ENCODE results near the gene YEATS2.
"Not testable (repeated sequence)": the region's sequence is repeated elsewhere in the genome, so short reads cannot be mapped to it uniquely, and the experiment has no call there.

Gene YEATS2

GRCh38 chr3:183774631-183775030, 77.0 kb downstream of the YEATS2 start:
- H3K4me1 ChIP-seq (ENCODE audit: control insufficient read depth, insufficient read depth, low read length), result no peaks in the 10 kb centered on the region
- H3K27ac ChIP-seq (ENCODE audit: extremely low read depth, low read depth, low read length), result no peak overlapping the region
- H3K36me3 ChIP-seq (ENCODE audit: control insufficient read depth in 2 of 2, insufficient read depth in 1 of 2, low read length in 2 of 2), result peaks cover 23 to 85% of the 10 kb centered on the region in 2 experiments
- no peaks in the 10 kb centered on the region for H3K9me3 ChIP-seq (ENCODE audit: control insufficient read depth, insufficient read depth, low read depth, low read length)
- ChIA-PET POLR2A (no interaction called here), CTCF (interaction anchor here (0.6 kb wide), 1 partner anchor 377 kb away, joined by 3 read pairs; no protein-coding TSS in a partner anchor)
- H3K4me3 ChIP-seq (ENCODE audit: low read depth, low read length), result no peak overlapping the region
- TF ChIP-seq ZNF416 (tag by site-specific recombination; IDR thresholded peaks at IDR 0.05) (no peak), ZNF341 (tag by site-specific recombination; IDR thresholded peaks at IDR 0.05; ENCODE audit: low read depth) (no peak), MYNN (tag by site-specific recombination; IDR thresholded peaks at IDR 0.05; ENCODE audit: borderline replicate concordance) (no peak)

- H3K27ac ChIP-seq (ENCODE audit: extremely low read depth, low read depth, low read length), result no peak overlapping the region
These were observed 78.2 kb downstream of the YEATS2 start for GRCh38 chr3:183775781-183776180.

GRCh38 chr3:183776451-183776850, 78.9 kb downstream of the YEATS2 start:
- H3K36me3 ChIP-seq (ENCODE audit: control insufficient read depth in 2 of 2, insufficient read depth in 1 of 2, low read length in 2 of 2), result peaks cover 24 to 90% of the 10 kb centered on the region in 2 experiments
- H3K9me3 ChIP-seq (ENCODE audit: control insufficient read depth, insufficient read depth, low read depth, low read length); CTCF ChIA-PET; H3K27ac ChIP-seq (ENCODE audit: extremely low read depth, low read depth, low read length); POLR2A ChIA-PET; H3K4me1 ChIP-seq (ENCODE audit: control insufficient read depth, insufficient read depth, low read length); H3K4me3 ChIP-seq (ENCODE audit: low read depth, low read length): not testable (repeated sequence)

More at GRCh38 chr3:183775781-183776180, 78.2 kb downstream of the YEATS2 start:
- ChIA-PET CTCF (no interaction called here), POLR2A (no interaction called here)
- Histone ChIP-seq H3K9me3 (ENCODE audit: control insufficient read depth, insufficient read depth, low read depth, low read length) (no peaks in the 10 kb centered on the region), H3K4me3 (ENCODE audit: low read depth, low read length) (no peak overlapping the region), H3K4me1 (ENCODE audit: control insufficient read depth, insufficient read depth, low read length) (no peaks in the 10 kb centered on the region), H3K36me3 (ENCODE audit: control insufficient read depth in 2 of 2, insufficient read depth in 1 of 2, low read length in 2 of 2) (peaks cover 23 to 88% of the 10 kb centered on the region in 2 experiments)
- TF ChIP-seq EGR2 (tag by site-specific recombination; IDR thresholded peaks at IDR 0.05; ENCODE audit: low read depth) (peak; percentile 87), ZFHX2 (tag by site-specific recombination; conservative IDR thresholded peaks at IDR 0.05) (peak; percentile 79), ZNF548 (tag by site-specific recombination; IDR thresholded peaks at IDR 0.05) (no peak)

- peaks cover 29 to 90% of the 10 kb centered on the region in 2 experiments for H3K36me3 ChIP-seq (ENCODE audit: control insufficient read depth in 2 of 2, insufficient read depth in 1 of 2, low read length in 2 of 2)
- TF ChIP-seq ZFP37 (tag by site-specific recombination; IDR thresholded peaks at IDR 0.05) (no peak), OVOL3 (tag by site-specific recombination; IDR thresholded peaks at IDR 0.05) (no peak), ZNF341 (tag by site-specific recombination; IDR thresholded peaks at IDR 0.05; ENCODE audit: low read depth) (no peak), PRDM4 (tag by site-specific recombination; IDR thresholded peaks at IDR 0.05) (no peak), ZNF335 (tag by site-specific recombination; conservative IDR thresholded peaks at IDR 0.05) (no peak), SP7 (tag by site-specific recombination; IDR thresholded peaks at IDR 0.05) (no peak)
- H3K4me3 ChIP-seq (ENCODE audit: low read depth, low read length), result no peak overlapping the region
- ChIA-PET CTCF (no interaction called here), POLR2A (no interaction called here)
- no peak overlapping the region for H3K27ac ChIP-seq (ENCODE audit: extremely low read depth, low read depth, low read length)
- no peaks in the 10 kb centered on the region for H3K4me1 ChIP-seq (ENCODE audit: control insufficient read depth, insufficient read depth, low read length)
- H3K9me3 ChIP-seq (ENCODE audit: control insufficient read depth, insufficient read depth, low read depth, low read length), result no peaks in the 10 kb centered on the region
These were observed 79.5 kb downstream of the YEATS2 start for GRCh38 chr3:183777016-183777618.

- peaks cover 34 to 87% of the 10 kb centered on the region in 2 experiments for H3K36me3 ChIP-seq (ENCODE audit: control insufficient read depth in 2 of 2, insufficient read depth in 1 of 2, low read length in 2 of 2)
- POLR2A ChIA-PET, result no interaction called here
- H3K4me3 ChIP-seq (ENCODE audit: low read depth, low read length), result no peak overlapping the region
- H3K9me3 ChIP-seq (ENCODE audit: control insufficient read depth, insufficient read depth, low read depth, low read length), result no peaks in the 10 kb centered on the region
- H3K4me1 ChIP-seq (ENCODE audit: control insufficient read depth, insufficient read depth, low read length), result no peaks in the 10 kb centered on the region
- CTCF ChIA-PET, result interaction anchor here (0.6 to 1.2 kb wide), 2 partner anchors 13 to 781 kb away, joined by 3 to 4 read pairs; no protein-coding TSS in a partner anchor
- H3K27ac ChIP-seq (ENCODE audit: extremely low read depth, low read depth, low read length), result no peak overlapping the region
- TF ChIP-seq ZNF362 (tag by site-specific recombination; IDR thresholded peaks at IDR 0.05) (no peak), SCRT2 (tag by site-specific recombination; IDR thresholded peaks at IDR 0.05) (0 out of 2 replicates have a peak, but pooled peaks have one; percentile 26)
These were observed 82.4 kb downstream of the YEATS2 start for GRCh38 chr3:183779896-183780465.
